Measurements from ENCODE around the gene IL1RAPL1.

Gene IL1RAPL1

GRCh38 chrX:29659911-29660310, 1072.7 kb downstream of the IL1RAPL1 start:
- TF ChIP-seq CTCF (IDR thresholded peaks at IDR 0.05) = no peak

GRCh38 chrX:29661290-29661689, 1074.0 kb downstream of the IL1RAPL1 start:
- no peak for TF ChIP-seq CTCF (IDR thresholded peaks at IDR 0.05)

GRCh38 chrX:29662101-29662500, 1074.9 kb downstream of the IL1RAPL1 start:
- TF ChIP-seq CTCF (IDR thresholded peaks at IDR 0.05) = no peak

- TF ChIP-seq CTCF (IDR thresholded peaks at IDR 0.05) = no peak
Measured at GRCh38 chrX:29662759-29663503, 1075.7 kb downstream of the IL1RAPL1 start.

- TF ChIP-seq CTCF (IDR thresholded peaks at IDR 0.05) = no peak
Measured at GRCh38 chrX:29665532-29665931, 1078.3 kb downstream of the IL1RAPL1 start.

GRCh38 chrX:29666366-29666765, 1079.1 kb downstream of the IL1RAPL1 start:
- no peak for TF ChIP-seq CTCF (IDR thresholded peaks at IDR 0.05)

GRCh38 chrX:29671421-29671820, 1084.2 kb downstream of the IL1RAPL1 start:
- TF ChIP-seq CTCF (IDR thresholded peaks at IDR 0.05) = no peak

GRCh38 chrX:29687687-29688086, 1100.4 kb downstream of the IL1RAPL1 start:
- TF ChIP-seq CTCF (IDR thresholded peaks at IDR 0.05) = no peak; the same call in 1 of the 2 replicates

All from LNCAP (cell line).